Endodermal cell (in vitro differentiated cells): ENCODE measurements around the gene BBS9. TPM values are rescaled to one million over a fixed set of nuclear protein-coding genes. Genes with fewer than 3 reads are reported as not detected.

Experiments used
- DNase-seq: peaks from one replicate; pipeline ENCODE4 v3.0.0-alpha.2; 2017
- H3K27ac ChIP-seq: 2 replicates; pipeline ENCODE4 v1.5.1; 2013; ENCODE audit warnings: mild to moderate bottlenecking, low read depth, low read length, moderate library complexity
- H3K27me3 ChIP-seq: 2 replicates; pipeline ENCODE4 v1.6.1; 2013; ENCODE audit warnings: mild to moderate bottlenecking, low read length, moderate library complexity; ENCODE audit not compliant: insufficient read depth, control insufficient read depth, poor library complexity, severe bottlenecking
- H3K36me3 ChIP-seq: 2 replicates; pipeline ENCODE4 v1.7.0; 2013; ENCODE audit warnings: mild to moderate bottlenecking, low read length, moderate library complexity; ENCODE audit not compliant: control insufficient read depth, insufficient read depth
- H3K4me1 ChIP-seq: one replicate; pipeline ENCODE4 v1.7.0; 2013; ENCODE audit warnings: low read length; ENCODE audit not compliant: control insufficient read depth, insufficient read depth
- H3K4me3 ChIP-seq: 2 replicates; pipeline ENCODE4 v1.5.1; 2013; ENCODE audit warnings: mild to moderate bottlenecking, low read length, moderate library complexity
- H3K9ac ChIP-seq: 2 replicates; pipeline ENCODE4 v1.6.1; 2013; ENCODE audit warnings: mild to moderate bottlenecking, low read length, moderate library complexity; ENCODE audit not compliant: poor library complexity, severe bottlenecking; ENCODE audit errors: extremely low read depth
- H3K9me3 ChIP-seq: 2 replicates; pipeline ENCODE4 v1.6.1; 2013; ENCODE audit warnings: mild to moderate bottlenecking, low read length, moderate library complexity; ENCODE audit not compliant: control insufficient read depth
- H3K27ac Mint-ChIP-seq: 2 replicates; pipeline ENCODE4 v1.8.0; 2020; ENCODE audit warnings: mixed read lengths
- H3K27me3 Mint-ChIP-seq: 2 replicates; pipeline ENCODE4 v1.8.0; 2021; ENCODE audit warnings: mild to moderate bottlenecking, mixed read lengths; ENCODE audit not compliant: insufficient read depth
- H3K36me3 Mint-ChIP-seq: 2 replicates; pipeline ENCODE4 v1.8.0; 2020; ENCODE audit warnings: low read depth, mixed read lengths
- H3K4me1 Mint-ChIP-seq: 2 replicates; pipeline ENCODE4 v1.8.0; 2020; ENCODE audit warnings: mixed read lengths
- H3K4me3 Mint-ChIP-seq: 2 replicates; pipeline ENCODE4 v1.8.0; 2020; ENCODE audit warnings: mild to moderate bottlenecking, moderate library complexity, mixed read lengths
- H3K9me3 Mint-ChIP-seq: 2 replicates; pipeline ENCODE4 v1.8.0; 2020; ENCODE audit warnings: mild to moderate bottlenecking, mixed read lengths
- CTCF ChIP-seq: fragments of 200-600 bp; sonication (generic); conservative IDR thresholded peaks from 2 replicates; pipeline ENCODE4 v1.5.0; 2021; ENCODE audit warnings: antibody characterized with exemption, mild to moderate bottlenecking
- WGBS, 2 experiments: methylation state at CpG; one replicate each; pipeline versions ENCODE4 v1.1.5 to v1.1.7; 2013; ENCODE audit warnings: missing lambda C conversion rate in 2 of 2, mixed read lengths in 1 of 2; ENCODE audit not compliant: insufficient coverage in 1 of 2, insufficient read length in 1 of 2; 5-methylcytosine and 5-hydroxymethylcytosine counted together
- total RNA-seq, 2 donors: library from RNA; stranded (reverse); fragmentation: NEBNext Ultra II Directional in 1 of 2; extraction: Animal tissue kit (Norgen Biotek cat#: 25700) in 1 of 2; gene quantifications; 2 replicates in 1 of 2; 3 replicates in 1 of 2; pipeline ENCODE4 v1.2.1, GENCODE V29; 2021

BBS9 gene
- total RNA-seq, 2 donors from 2014 or later: 20.7 to 21.6 TPM

- Mint-ChIP-seq H3K27me3 (peaks cover 2% of the 10 kb centered on the region), H3K36me3 (no peaks in the 10 kb centered on the region), H3K4me1 (peaks cover 10% of the 10 kb centered on the region), H3K27ac (no peak overlapping the region), H3K4me3 (no peak overlapping the region), H3K9me3 (no peaks in the 10 kb centered on the region)
- Histone ChIP-seq H3K4me3 (no peak overlapping the region), H3K9me3 (no peaks in the 10 kb centered on the region), H3K36me3 (no peaks in the 10 kb centered on the region), H3K4me1 (no peaks in the 10 kb centered on the region), H3K9ac (no peak overlapping the region), H3K27ac (peak overlapping the region; percentile 71), H3K27me3 (no peaks in the 10 kb centered on the region)
- DNase-seq: no peak
- no peak for TF ChIP-seq CTCF
Measured at GRCh38 chr7:33494474-33494873, 365.1 kb downstream of the BBS9 start.

GRCh38 chr7:33495207-33495606 lies 365.8 kb downstream of the BBS9 start:
- no peak for TF ChIP-seq CTCF
- Mint-ChIP-seq H3K4me1 (peaks cover 10% of the 10 kb centered on the region), H3K27me3 (peaks cover 2% of the 10 kb centered on the region), H3K27ac (no peak overlapping the region), H3K36me3 (no peaks in the 10 kb centered on the region), H3K4me3 (no peak overlapping the region), H3K9me3 (no peaks in the 10 kb centered on the region)
- no peak for DNase-seq
- no peak overlapping the region for H3K4me3 ChIP-seq
- H3K27ac ChIP-seq: peak overlapping the region; percentile 71
- H3K9me3 ChIP-seq: no peaks in the 10 kb centered on the region
- 56 to 81% methylated on average over 1 to 5 of the region's 5 CpGs for WGBS, 2 experiments
- H3K27me3 ChIP-seq: no peaks in the 10 kb centered on the region
- H3K36me3 ChIP-seq: no peaks in the 10 kb centered on the region
- H3K4me1 ChIP-seq: no peaks in the 10 kb centered on the region
- no peak overlapping the region for H3K9ac ChIP-seq

GRCh38 chr7:33497051-33497450 lies 367.7 kb downstream of the BBS9 start:
- Histone ChIP-seq H3K9me3 (no peaks in the 10 kb centered on the region), H3K4me3 (no peak overlapping the region), H3K4me1 (no peaks in the 10 kb centered on the region), H3K36me3 (no peaks in the 10 kb centered on the region), H3K9ac (no peak overlapping the region), H3K27ac (no peak overlapping the region), H3K27me3 (no peaks in the 10 kb centered on the region)
- H3K27ac Mint-ChIP-seq: no peak overlapping the region
- no peak overlapping the region for H3K4me3 Mint-ChIP-seq
- DNase-seq: no peak
- peaks cover 2% of the 10 kb centered on the region for H3K27me3 Mint-ChIP-seq
- WGBS, 2 experiments: 95 to 100% methylated on average over 1 to 2 of the region's 2 CpGs
- peaks cover 17% of the 10 kb centered on the region for H3K4me1 Mint-ChIP-seq
- TF ChIP-seq CTCF: no peak
- H3K9me3 Mint-ChIP-seq: no peaks in the 10 kb centered on the region
- H3K36me3 Mint-ChIP-seq: no peaks in the 10 kb centered on the region
